VCaP (cell line): ENCODE results near the gene SH3BP1.

Experiments used
- H3K27ac ChIP-seq: fragments of 450-650 bp; 2 replicates; pipeline ENCODE4 v1.5.1; 2017
- TF ChIP-seq, protein P1 (sequence below): fragments of 450-650 bp; conservative IDR thresholded peaks from 2 replicates; pipeline ENCODE4 v1.5.1; 2017; ENCODE audit warnings: mild to moderate bottlenecking, moderate library complexity

The SH3BP1 gene

GRCh38 chr22:37630839-37631435, 8.5 kb upstream of the SH3BP1 start:
- H3K27ac ChIP-seq = no peak overlapping the region
- TF ChIP-seq, protein P1, sequence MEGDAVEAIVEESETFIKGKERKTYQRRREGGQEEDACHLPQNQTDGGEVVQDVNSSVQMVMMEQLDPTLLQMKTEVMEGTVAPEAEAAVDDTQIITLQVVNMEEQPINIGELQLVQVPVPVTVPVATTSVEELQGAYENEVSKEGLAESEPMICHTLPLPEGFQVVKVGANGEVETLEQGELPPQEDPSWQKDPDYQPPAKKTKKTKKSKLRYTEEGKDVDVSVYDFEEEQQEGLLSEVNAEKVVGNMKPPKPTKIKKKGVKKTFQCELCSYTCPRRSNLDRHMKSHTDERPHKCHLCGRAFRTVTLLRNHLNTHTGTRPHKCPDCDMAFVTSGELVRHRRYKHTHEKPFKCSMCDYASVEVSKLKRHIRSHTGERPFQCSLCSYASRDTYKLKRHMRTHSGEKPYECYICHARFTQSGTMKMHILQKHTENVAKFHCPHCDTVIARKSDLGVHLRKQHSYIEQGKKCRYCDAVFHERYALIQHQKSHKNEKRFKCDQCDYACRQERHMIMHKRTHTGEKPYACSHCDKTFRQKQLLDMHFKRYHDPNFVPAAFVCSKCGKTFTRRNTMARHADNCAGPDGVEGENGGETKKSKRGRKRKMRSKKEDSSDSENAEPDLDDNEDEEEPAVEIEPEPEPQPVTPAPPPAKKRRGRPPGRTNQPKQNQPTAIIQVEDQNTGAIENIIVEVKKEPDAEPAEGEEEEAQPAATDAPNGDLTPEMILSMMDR = no peak

- TF ChIP-seq, protein P1 = no peak
- no peak overlapping the region for H3K27ac ChIP-seq
Observed at GRCh38 chr22:37631448-37632173, 7.9 kb upstream of the SH3BP1 start.

- no peak overlapping the region for H3K27ac ChIP-seq
- TF ChIP-seq, protein P1 = no peak
Observed at GRCh38 chr22:37632174-37633088, 7.0 kb upstream of the SH3BP1 start.

DNA sequence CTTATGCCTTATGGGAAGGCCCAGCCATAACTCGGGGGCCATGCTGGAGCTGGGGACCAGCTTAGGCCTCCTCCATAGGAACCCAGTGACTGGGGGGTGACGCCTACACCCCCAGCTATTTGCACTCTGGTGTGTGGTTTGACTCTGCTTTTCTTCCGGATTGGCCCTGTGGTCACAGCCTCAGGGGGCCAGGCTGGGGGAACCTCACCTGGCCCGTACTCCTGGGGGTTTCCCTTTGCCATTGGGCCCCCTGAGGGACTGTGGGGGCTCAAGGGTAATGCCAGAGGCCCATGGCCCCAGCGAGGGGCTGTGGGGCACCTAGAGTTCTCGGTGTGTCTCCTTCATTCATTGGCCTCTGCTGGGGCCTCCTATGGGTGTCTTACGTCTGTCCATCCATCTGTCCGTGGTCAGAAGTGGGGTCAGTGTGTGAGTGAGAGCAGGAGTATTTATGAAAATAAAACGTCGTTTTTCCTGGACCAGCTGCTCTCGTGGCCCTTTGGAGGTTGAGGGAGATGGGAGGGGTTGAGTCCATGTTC, 6.3 kb upstream of the SH3BP1 start:
- TF ChIP-seq, protein P1 = no peak
- H3K27ac ChIP-seq = no peak overlapping the region

DNA sequence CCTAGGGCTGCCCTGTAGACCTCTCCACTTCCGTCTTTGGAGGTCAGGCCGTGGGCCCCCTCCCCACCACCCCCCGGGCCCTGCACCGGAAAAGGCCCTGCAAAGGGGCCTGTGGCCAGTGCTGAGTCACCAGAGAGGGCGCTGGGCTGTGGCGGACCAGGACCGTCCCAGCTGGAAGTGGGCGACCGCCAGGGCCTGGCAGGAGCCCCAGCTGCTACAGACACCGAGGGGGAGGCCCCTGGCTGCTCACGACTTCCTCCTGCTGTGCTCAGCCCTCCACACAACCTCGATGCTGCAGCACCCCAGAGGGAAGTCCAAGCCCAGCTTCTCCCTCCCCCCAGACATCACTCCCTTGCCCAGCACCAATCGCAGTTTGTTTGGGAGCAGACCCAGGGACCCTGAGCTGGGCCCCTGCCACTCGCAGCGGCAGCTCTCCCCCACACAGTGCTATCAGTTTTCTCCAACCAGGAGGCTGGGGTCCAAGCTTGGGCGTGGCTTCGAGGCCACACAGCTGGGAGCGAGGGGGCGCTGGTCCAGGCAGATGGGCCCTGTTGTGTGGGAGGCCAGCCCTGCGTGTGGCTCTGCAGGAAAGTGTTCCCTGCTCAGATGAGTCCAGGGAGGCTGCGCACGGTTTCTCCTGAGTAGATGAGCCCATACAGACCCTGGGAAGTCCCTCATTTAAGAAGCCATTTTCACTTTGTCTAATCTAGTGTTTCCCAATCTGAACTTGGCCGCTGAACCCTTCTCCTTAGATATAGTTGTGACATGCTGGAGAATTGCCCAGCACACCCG, 5.6 kb upstream of the SH3BP1 start:
- H3K27ac ChIP-seq = no peak overlapping the region
- TF ChIP-seq, protein P1 = no peak

DNA sequence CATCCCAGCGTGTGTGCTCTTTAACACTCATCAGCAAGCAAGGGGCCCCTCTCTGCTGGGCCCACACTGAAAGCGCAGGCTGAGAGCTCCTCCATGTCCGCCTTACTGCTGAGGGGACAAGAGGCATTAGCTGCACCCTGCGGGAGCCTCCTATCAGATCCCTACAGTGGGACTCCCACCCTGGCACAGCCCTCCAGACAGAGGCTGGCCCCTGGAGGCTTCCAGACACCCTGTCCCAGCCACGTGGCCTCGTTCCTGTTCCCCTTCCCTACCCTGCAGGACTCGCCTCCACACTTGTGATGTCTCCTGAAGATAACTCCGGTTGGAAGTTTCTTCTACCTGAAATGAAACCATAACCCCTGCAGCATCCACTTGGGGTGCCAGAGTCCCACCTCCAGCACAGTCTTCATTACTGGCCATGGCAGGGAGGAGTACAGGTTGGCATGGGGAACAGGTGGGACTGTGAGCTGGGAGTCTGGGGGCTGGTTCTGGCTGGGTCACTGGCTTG, 5.0 kb upstream of the SH3BP1 start:
- H3K27ac ChIP-seq = no peak overlapping the region
- TF ChIP-seq, protein P1 = no peak
